Measurements from ENCODE around the gene PDE4DIP.
"Not testable (repeated sequence)": the region's sequence is repeated elsewhere in the genome, so short reads cannot be mapped to it uniquely, and the experiment has no call there.

Gene PDE4DIP

GRCh38 chr1:148844220-148844619, at the start of gene PDE4DIP:
PDE4DIP (plus strand) TSS chr1:148844428; CDS start chr1:148844775, 347 bp downstream.
- DNase-seq, result not testable (repeated sequence)

- DNase-seq, result not testable (repeated sequence)
These were observed 35.8 kb upstream of the PDE4DIP start for GRCh38 chr1:148808268-148808928.

- not testable (repeated sequence) for DNase-seq
These were observed 35.3 kb upstream of the PDE4DIP start for GRCh38 chr1:148808929-148809283.

- not testable (repeated sequence) for DNase-seq
These were observed 22.0 kb upstream of the PDE4DIP start for GRCh38 chr1:148822180-148822579.

GRCh38 chr1:148823822-148824221, 20.4 kb upstream of the PDE4DIP start:
- DNase-seq, result not testable (repeated sequence)

GRCh38 chr1:148825029-148825428, 19.2 kb upstream of the PDE4DIP start:
- not testable (repeated sequence) for DNase-seq

GRCh38 chr1:148828531-148828930, 15.7 kb upstream of the PDE4DIP start:
- DNase-seq, result not testable (repeated sequence)

- not testable (repeated sequence) for DNase-seq
These were observed 15.3 kb upstream of the PDE4DIP start for GRCh38 chr1:148828962-148829361.

- DNase-seq, result not testable (repeated sequence)
These were observed 14.9 kb upstream of the PDE4DIP start for GRCh38 chr1:148829365-148829764.

- DNase-seq, result not testable (repeated sequence)
These were observed 3.0 kb upstream of the PDE4DIP start for GRCh38 chr1:148841262-148841661.

GRCh38 chr1:148844651-148845050, 423 bp downstream of the PDE4DIP start:
- not testable (repeated sequence) for DNase-seq

- not testable (repeated sequence) for DNase-seq
These were observed 840 bp downstream of the PDE4DIP start for GRCh38 chr1:148845068-148845467.

GRCh38 chr1:148850347-148850746, 6.1 kb downstream of the PDE4DIP start:
- DNase-seq, result not testable (repeated sequence)

GRCh38 chr1:148850840-148851239, 6.6 kb downstream of the PDE4DIP start:
- not testable (repeated sequence) for DNase-seq

GRCh38 chr1:148851684-148852083, 7.5 kb downstream of the PDE4DIP start:
- DNase-seq, result not testable (repeated sequence)

GRCh38 chr1:148853363-148853762, 9.1 kb downstream of the PDE4DIP start:
- DNase-seq, result not testable (repeated sequence)

GRCh38 chr1:148854063-148854462, 9.8 kb downstream of the PDE4DIP start:
- not testable (repeated sequence) for DNase-seq

GRCh38 chr1:148855367-148855766, 11.1 kb downstream of the PDE4DIP start:
- not testable (repeated sequence) for DNase-seq

- DNase-seq, result not testable (repeated sequence)
These were observed 15.8 kb downstream of the PDE4DIP start for GRCh38 chr1:148860049-148860448.

- DNase-seq, result not testable (repeated sequence)
These were observed 16.5 kb downstream of the PDE4DIP start for GRCh38 chr1:148860579-148861259.

GRCh38 chr1:148862590-148862989, 18.4 kb downstream of the PDE4DIP start:
- DNase-seq, result not testable (repeated sequence)

- DNase-seq, result not testable (repeated sequence)
These were observed 24.9 kb downstream of the PDE4DIP start for GRCh38 chr1:148868924-148869633.

GRCh38 chr1:148869634-148869961, 25.4 kb downstream of the PDE4DIP start:
- not testable (repeated sequence) for DNase-seq
